ENCODE data around the gene GTF2H3.

The GTF2H3 gene

DNA sequence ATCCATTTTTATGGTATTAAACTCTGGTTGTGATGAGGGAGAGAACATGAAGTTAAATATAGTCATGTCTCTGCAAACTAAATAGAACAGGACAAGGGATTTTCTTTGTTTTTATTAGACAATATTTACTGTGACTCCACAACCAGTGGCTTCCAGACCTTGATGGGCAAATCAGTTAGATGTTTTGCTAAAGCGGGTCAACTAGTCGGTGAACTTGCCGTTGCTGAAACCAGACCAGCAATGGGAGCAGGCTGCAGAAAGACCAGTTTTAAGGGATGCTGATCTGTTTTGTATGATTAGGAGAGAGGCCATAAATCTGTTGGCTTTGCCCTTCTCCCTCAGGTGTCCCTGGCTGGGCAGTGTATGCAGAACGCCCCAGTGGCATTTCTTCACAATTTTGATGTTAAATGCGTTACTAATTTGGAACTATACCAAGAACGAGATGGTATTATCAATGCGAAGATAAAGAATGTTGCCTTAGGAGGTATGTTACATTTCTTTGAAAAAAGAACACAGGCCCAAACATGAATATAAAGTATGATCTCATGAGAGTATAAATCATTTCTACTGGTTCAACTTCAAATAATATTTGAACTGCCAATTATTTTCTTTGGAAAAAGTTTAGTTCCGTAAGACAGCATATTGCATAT lies 56.7 kb downstream of the GTF2H3 start (continued):
- TF ChIP-seq PPARA (CRISPR knock-in tag; IDR thresholded peaks at IDR 0.05; ENCODE audit: borderline replicate concordance): no peak
- TF ChIP-seq ARNTL (CRISPR knock-in tag; IDR thresholded peaks at IDR 0.05; ENCODE audit: borderline replicate concordance, low read depth): no peak
- no peak for TF ChIP-seq ZNF565 (CRISPR knock-in tag; conservative IDR thresholded peaks at IDR 0.05; ENCODE audit: low read depth)
- TF ChIP-seq, protein P1, sequence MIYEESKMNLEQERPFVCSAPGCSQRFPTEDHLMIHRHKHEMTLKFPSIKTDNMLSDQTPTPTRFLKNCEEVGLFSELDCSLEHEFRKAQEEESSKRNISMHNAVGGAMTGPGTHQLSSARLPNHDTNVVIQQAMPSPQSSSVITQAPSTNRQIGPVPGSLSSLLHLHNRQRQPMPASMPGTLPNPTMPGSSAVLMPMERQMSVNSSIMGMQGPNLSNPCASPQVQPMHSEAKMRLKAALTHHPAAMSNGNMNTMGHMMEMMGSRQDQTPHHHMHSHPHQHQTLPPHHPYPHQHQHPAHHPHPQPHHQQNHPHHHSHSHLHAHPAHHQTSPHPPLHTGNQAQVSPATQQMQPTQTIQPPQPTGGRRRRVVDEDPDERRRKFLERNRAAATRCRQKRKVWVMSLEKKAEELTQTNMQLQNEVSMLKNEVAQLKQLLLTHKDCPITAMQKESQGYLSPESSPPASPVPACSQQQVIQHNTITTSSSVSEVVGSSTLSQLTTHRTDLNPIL (CRISPR knock-in tag; IDR thresholded peaks at IDR 0.05; ENCODE audit: low read depth): no peak
- TF ChIP-seq ZNF70 (CRISPR knock-in tag; IDR thresholded peaks at IDR 0.05): no peak
- TF ChIP-seq BACH2 (CRISPR knock-in tag; IDR thresholded peaks at IDR 0.05; ENCODE audit: borderline replicate concordance): no peak
- TF ChIP-seq TCF4 (CRISPR knock-in tag; IDR thresholded peaks at IDR 0.05; ENCODE audit: borderline replicate concordance): no peak
- TF ChIP-seq ESRRG (CRISPR knock-in tag; IDR thresholded peaks at IDR 0.05): no peak
- TF ChIP-seq RARB (CRISPR knock-in tag; IDR thresholded peaks at IDR 0.05): no peak

DNA sequence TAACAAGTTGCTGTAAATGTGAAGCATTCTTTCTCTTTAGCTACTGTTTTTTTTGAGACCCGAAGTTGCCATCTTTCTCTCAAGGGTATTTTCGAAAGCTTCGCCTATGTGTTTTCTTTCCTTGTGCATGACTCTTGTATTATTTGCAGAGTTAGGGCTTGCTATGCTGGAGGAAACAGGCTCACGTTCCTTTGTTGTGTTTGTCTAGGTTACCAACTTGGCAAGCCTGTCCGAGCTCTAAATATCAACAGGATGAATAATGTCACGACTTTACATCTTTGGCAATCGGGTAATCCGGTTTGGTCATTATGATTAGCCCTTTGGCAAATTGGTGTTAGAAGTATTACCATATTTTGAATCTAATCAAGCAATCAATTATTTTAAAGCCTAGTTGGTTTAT lies 62.6 kb downstream of the GTF2H3 start:
- TF ChIP-seq ESRRG (CRISPR knock-in tag; IDR thresholded peaks at IDR 0.05) (no peak), BACH2 (CRISPR knock-in tag; IDR thresholded peaks at IDR 0.05; ENCODE audit: borderline replicate concordance) (no peak), ZNF8 (CRISPR knock-in tag; IDR thresholded peaks at IDR 0.05) (no peak), ISL1 (CRISPR knock-in tag; IDR thresholded peaks at IDR 0.05) (no peak), TOX (CRISPR knock-in tag; IDR thresholded peaks at IDR 0.05; ENCODE audit: borderline replicate concordance) (no peak)
- ATAC-seq: no peak

DNA sequence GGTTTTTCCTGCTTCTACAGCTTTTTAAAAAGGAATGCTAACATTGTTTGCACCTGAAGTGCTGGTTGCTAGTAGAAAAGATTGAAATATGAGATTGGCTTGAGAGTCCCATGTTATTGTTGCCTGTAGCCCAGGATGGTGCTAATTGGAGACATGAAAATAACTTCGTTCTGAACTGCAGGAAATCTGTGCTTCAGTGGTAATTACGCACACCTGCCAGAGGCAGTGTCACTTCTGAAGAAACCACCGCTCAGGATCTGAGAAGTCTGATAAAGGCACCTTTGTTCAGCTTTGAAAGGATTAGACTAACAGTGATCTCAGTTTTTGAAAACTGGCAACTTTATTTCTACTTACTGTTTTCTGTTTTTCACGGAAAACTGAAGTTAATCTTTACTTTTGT lies 63.0 kb downstream of the GTF2H3 start:
- TF ChIP-seq, protein P2, sequence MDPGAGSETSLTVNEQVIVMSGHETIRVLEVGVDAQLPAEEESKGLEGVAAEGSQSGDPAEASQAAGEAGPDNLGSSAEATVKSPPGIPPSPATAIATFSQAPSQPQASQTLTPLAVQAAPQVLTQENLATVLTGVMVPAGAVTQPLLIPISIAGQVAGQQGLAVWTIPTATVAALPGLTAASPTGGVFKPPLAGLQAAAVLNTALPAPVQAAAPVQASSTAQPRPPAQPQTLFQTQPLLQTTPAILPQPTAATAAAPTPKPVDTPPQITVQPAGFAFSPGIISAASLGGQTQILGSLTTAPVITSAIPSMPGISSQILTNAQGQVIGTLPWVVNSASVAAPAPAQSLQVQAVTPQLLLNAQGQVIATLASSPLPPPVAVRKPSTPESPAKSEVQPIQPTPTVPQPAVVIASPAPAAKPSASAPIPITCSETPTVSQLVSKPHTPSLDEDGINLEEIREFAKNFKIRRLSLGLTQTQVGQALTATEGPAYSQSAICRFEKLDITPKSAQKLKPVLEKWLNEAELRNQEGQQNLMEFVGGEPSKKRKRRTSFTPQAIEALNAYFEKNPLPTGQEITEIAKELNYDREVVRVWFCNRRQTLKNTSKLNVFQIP (CRISPR knock-in tag; IDR thresholded peaks at IDR 0.05; ENCODE audit: borderline replicate concordance, low read depth): no peak
- TF ChIP-seq ISL1 (CRISPR knock-in tag; IDR thresholded peaks at IDR 0.05): no peak
- no peak for TF ChIP-seq ZNF8 (CRISPR knock-in tag; IDR thresholded peaks at IDR 0.05)
- no peak for TF ChIP-seq ZFP30 (CRISPR knock-in tag; IDR thresholded peaks at IDR 0.05)
- TF ChIP-seq ZFP3 (CRISPR knock-in tag; IDR thresholded peaks at IDR 0.05): no peak
- no peak for TF ChIP-seq ZC3H10 (CRISPR knock-in tag; IDR thresholded peaks at IDR 0.05)
- TF ChIP-seq, protein P3, sequence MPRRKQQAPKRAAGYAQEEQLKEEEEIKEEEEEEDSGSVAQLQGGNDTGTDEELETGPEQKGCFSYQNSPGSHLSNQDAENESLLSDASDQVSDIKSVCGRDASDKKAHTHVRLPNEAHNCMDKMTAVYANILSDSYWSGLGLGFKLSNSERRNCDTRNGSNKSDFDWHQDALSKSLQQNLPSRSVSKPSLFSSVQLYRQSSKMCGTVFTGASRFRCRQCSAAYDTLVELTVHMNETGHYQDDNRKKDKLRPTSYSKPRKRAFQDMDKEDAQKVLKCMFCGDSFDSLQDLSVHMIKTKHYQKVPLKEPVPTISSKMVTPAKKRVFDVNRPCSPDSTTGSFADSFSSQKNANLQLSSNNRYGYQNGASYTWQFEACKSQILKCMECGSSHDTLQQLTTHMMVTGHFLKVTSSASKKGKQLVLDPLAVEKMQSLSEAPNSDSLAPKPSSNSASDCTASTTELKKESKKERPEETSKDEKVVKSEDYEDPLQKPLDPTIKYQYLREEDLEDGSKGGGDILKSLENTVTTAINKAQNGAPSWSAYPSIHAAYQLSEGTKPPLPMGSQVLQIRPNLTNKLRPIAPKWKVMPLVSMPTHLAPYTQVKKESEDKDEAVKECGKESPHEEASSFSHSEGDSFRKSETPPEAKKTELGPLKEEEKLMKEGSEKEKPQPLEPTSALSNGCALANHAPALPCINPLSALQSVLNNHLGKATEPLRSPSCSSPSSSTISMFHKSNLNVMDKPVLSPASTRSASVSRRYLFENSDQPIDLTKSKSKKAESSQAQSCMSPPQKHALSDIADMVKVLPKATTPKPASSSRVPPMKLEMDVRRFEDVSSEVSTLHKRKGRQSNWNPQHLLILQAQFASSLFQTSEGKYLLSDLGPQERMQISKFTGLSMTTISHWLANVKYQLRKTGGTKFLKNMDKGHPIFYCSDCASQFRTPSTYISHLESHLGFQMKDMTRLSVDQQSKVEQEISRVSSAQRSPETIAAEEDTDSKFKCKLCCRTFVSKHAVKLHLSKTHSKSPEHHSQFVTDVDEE (CRISPR knock-in tag; IDR thresholded peaks at IDR 0.05): no peak
- TF ChIP-seq ZNF565 (CRISPR knock-in tag; conservative IDR thresholded peaks at IDR 0.05; ENCODE audit: low read depth): no peak
- no peak for TF ChIP-seq BACH2 (CRISPR knock-in tag; IDR thresholded peaks at IDR 0.05; ENCODE audit: borderline replicate concordance)
- no peak for TF ChIP-seq TCF4 (CRISPR knock-in tag; IDR thresholded peaks at IDR 0.05; ENCODE audit: borderline replicate concordance)
- TF ChIP-seq CSDC2 (CRISPR knock-in tag; IDR thresholded peaks at IDR 0.05): no peak
- TF ChIP-seq, protein P4, sequence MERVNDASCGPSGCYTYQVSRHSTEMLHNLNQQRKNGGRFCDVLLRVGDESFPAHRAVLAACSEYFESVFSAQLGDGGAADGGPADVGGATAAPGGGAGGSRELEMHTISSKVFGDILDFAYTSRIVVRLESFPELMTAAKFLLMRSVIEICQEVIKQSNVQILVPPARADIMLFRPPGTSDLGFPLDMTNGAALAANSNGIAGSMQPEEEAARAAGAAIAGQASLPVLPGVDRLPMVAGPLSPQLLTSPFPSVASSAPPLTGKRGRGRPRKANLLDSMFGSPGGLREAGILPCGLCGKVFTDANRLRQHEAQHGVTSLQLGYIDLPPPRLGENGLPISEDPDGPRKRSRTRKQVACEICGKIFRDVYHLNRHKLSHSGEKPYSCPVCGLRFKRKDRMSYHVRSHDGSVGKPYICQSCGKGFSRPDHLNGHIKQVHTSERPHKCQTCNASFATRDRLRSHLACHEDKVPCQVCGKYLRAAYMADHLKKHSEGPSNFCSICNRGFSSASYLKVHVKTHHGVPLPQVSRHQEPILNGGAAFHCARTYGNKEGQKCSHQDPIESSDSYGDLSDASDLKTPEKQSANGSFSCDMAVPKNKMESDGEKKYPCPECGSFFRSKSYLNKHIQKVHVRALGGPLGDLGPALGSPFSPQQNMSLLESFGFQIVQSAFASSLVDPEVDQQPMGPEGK (CRISPR knock-in tag; IDR thresholded peaks at IDR 0.05; ENCODE audit: borderline replicate concordance): no peak
- ATAC-seq: no peak

DNA sequence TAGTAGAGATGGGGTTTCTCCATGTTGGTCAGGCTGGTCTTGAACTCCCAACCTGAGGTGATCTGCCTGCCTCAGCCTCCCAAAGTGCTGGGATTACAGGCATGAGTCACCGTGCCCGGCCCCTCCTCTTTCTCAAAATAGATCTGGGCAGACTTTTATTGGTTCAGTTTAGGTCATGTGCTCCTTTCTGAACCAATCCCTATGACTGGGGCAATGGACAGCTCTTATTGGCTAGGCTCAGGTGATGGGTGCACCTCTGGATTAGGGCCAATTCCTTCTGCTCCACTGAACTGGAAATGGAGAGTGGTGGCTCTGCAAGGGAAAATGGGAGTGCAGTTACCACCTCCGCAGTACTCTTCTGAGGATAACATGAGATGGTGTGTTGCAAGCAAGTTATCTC lies 72.3 kb downstream of the GTF2H3 start:
- no peak for ATAC-seq
- TF ChIP-seq, protein P3 (CRISPR knock-in tag; IDR thresholded peaks at IDR 0.05): no peak
- TF ChIP-seq ZNF8 (CRISPR knock-in tag; IDR thresholded peaks at IDR 0.05) (no peak), ISL1 (CRISPR knock-in tag; IDR thresholded peaks at IDR 0.05) (no peak), ZNF70 (CRISPR knock-in tag; IDR thresholded peaks at IDR 0.05) (no peak), ZFP30 (CRISPR knock-in tag; IDR thresholded peaks at IDR 0.05) (no peak), TCF4 (CRISPR knock-in tag; IDR thresholded peaks at IDR 0.05; ENCODE audit: borderline replicate concordance) (no peak), ESRRG (CRISPR knock-in tag; IDR thresholded peaks at IDR 0.05) (no peak), ZC3H10 (CRISPR knock-in tag; IDR thresholded peaks at IDR 0.05) (no peak), BACH2 (CRISPR knock-in tag; IDR thresholded peaks at IDR 0.05; ENCODE audit: borderline replicate concordance) (no peak), TOX (CRISPR knock-in tag; IDR thresholded peaks at IDR 0.05; ENCODE audit: borderline replicate concordance) (no peak), RARB (CRISPR knock-in tag; IDR thresholded peaks at IDR 0.05) (no peak)
- TF ChIP-seq, protein P1 (CRISPR knock-in tag; IDR thresholded peaks at IDR 0.05; ENCODE audit: low read depth): no peak
- TF ChIP-seq, protein P5, sequence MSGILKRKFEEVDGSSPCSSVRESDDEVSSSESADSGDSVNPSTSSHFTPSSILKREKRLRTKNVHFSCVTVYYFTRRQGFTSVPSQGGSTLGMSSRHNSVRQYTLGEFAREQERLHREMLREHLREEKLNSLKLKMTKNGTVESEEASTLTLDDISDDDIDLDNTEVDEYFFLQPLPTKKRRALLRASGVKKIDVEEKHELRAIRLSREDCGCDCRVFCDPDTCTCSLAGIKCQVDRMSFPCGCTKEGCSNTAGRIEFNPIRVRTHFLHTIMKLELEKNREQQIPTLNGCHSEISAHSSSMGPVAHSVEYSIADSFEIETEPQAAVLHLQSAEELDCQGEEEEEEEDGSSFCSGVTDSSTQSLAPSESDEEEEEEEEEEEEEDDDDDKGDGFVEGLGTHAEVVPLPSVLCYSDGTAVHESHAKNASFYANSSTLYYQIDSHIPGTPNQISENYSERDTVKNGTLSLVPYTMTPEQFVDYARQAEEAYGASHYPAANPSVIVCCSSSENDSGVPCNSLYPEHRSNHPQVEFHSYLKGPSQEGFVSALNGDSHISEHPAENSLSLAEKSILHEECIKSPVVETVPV (CRISPR knock-in tag; IDR thresholded peaks at IDR 0.05): no peak

All from SK-N-SH treated with all-trans-retinoic acid at 6 μM for 48 hours (cell line).